HG02870 (cell line): Measurements from ENCODE around the gene CPLANE2.
"Not testable (repeated sequence)": the region's sequence is repeated elsewhere in the genome, so short reads cannot be mapped to it uniquely, and the experiment has no call there.

Experiments used
- ATAC-seq: cut with Tn5 transposase; IDR thresholded peaks from one replicate; pipeline ENCODE4 v1.9.1; 2021; ENCODE audit warnings: mild to moderate bottlenecking, moderate library complexity; ENCODE audit not compliant: unreplicated experiment

The CPLANE2 gene

GRCh38 chr1:16231331-16232315, 5.4 kb downstream of the CPLANE2 start:
- no peak for ATAC-seq

DNA sequence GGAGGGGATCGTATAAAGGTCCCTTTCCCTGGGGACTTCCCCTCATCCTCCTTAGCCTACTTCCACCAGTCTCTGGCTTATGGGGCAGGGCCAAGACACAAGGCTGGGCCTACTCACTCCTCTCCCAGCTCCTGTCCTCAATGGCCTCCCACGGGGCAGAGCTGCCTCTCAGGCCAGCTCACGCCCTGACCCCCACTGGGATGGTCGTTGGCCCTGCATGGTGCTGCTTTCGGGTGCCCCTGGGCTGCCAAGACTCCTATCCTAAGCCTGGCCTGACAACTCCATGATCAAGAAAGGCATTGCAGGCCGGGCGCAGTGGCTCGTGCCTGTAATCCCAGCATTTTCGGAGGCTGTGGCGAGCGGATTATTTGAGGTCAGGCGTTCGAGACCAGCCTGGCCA, 6.2 kb downstream of the CPLANE2 start:
- ATAC-seq: no peak

DNA sequence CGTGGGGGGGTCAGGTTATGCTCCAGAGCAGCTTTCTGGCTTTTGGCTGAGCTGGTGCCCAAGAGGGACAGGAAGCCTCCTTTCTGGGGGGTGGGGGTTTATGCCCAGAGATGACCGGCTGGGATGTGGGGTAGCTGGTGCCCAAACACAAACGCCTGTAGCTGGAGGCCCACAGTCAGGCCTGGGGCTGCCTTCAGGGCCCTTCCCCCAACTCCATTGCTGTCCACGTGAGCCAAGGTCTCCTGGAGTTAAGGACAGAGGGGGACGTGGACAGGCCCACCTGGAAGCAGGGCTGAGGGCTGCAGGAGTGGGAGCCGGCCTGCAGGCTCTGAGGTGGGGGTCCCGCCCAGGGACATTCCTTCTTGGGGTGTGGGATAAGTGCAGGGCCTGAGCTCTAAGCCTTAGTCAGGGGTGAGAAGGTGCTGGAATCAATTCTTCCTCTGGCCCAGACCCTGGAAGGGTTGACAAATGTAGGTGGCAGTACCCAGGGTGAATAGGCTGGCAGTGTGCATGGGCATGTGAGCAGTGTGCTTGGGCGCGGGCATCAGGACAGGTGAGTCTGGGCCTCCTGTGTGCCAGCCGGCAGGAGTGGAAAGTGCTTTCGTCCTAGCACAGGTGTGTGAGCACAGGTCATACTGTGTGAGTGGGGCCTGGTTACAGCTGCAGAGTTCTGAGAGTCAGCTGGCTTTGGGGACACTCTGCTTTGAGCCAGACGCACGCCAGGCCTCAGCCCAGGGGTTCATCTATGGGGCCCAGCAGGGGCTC, 6.8 kb downstream of the CPLANE2 start:
- no peak for ATAC-seq

GRCh38 chr1:16226490-16227179, 10.3 kb downstream of the CPLANE2 start:
- ATAC-seq: no peak

DNA sequence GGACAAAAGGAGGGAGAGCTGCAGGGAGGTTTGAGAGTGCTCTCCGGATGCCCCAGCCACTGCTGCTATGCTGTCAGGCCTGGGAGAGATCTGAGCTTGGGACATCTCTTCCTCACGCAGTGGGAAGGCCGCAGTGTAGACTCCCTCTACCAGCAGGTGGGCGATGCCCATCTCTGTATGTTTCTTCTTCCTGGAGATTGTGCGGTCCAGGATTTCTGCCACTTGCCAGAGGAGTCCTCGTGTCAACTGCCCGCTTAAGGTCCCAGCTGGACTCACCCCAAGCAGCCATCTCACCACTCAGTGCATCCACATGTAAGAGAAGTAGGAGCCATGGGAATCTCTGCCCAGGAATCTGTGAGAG, 10.9 kb downstream of the CPLANE2 start:
- no peak for ATAC-seq

DNA sequence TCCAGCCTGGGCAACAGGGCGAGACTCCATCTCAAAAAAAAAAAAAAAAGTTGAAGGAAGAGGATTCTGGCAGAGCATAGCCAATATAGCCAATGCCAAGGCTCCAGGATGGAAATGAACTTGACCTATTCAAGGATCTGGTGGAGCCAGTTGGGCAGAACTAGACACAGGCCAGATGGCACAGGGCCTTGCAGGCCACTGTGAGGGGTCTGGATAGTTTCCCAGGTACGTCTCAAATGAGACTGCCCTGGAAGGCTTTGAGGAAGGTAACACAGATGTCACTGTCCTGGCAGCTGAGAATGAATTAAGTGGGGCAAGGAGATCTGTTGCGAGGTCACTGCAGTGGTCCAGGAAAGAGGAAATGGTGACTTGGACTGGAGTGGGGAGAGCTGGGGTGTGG, 12.5 kb downstream of the CPLANE2 start:
- no peak for ATAC-seq

- not testable (repeated sequence) for ATAC-seq
Observed at GRCh38 chr1:16222716-16223115, 14.3 kb downstream of the CPLANE2 start.

- ATAC-seq: no peak
Observed at GRCh38 chr1:16221499-16221898, 15.5 kb downstream of the CPLANE2 start.

- ATAC-seq: no peak
Observed at GRCh38 chr1:16219968-16220500, 16.9 kb downstream of the CPLANE2 start.

- no peak for ATAC-seq
Observed at GRCh38 chr1:16218674-16219071, 18.3 kb downstream of the CPLANE2 start.

GRCh38 chr1:16218014-16218673, 18.8 kb downstream of the CPLANE2 start:
- no peak for ATAC-seq

- peak; percentile 88 for ATAC-seq
Observed at GRCh38 chr1:16217061-16217785, 19.8 kb downstream of the CPLANE2 start.

DNA sequence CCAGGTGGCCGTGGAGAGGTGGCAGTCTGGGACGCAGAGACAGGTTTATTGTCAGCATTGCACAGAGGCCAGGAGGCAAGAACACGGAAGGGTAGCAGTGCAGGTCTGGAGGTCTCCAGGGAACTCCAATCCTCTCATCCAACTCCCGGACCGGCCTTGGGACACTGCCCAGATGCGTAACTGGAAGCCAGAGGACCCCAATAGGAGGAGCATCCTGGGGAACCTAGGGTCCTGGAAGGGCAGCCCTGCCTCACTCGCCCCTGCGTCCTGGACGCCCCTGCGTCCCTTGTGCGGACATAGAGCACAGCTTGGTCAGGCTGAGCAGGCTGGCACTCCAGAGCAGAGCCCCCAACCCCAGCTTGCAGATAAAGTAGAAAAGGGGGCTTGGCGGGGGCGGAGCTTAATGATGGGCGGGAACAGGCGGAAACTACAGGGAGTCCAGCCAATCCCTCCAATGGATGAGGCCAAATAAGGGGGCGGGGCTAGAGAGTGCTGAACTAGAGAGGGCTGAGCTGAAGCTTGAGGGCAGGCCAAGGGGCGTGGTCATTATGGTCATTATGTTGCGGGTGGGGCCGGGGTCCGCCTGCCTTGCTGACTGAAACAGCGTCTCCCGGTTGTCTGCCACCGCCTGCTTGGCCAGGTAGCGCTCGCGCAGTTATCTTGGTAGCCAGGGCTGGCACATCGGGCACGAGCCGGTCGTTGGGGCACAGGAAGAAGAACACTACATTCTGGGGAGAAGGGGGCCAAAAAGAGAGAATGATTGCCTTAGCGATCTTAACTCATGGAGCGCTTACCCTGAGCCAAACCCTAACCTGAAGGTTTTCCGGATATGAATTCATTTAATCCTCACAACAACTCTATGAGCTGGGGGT, 20.9 kb downstream of the CPLANE2 start:
- ATAC-seq: no peak

DNA sequence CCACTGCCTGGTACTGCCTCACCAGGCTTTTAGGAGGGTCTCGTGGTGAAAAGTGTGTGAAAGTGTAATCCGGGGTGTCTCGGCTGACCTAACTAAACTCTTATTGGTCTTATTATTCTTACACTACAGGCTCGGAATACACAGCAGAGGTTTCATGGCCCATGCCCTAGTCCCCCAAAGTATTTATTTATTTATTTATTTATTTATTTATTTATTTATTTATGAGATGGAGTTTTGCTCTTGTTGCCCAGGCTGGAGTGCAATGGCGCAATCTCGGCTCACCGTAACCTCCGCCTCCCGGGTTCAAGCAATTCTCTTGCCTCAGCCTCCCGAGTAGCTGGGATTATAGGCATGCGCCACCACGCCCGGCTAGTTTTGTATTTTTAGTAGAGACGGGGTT, 21.7 kb downstream of the CPLANE2 start:
- ATAC-seq: not testable (repeated sequence)

GRCh38 chr1:16213544-16213943, 23.4 kb downstream of the CPLANE2 start:
- ATAC-seq: not testable (repeated sequence)

GRCh38 chr1:16213013-16213412, 24.0 kb downstream of the CPLANE2 start:
- no peak for ATAC-seq

DNA sequence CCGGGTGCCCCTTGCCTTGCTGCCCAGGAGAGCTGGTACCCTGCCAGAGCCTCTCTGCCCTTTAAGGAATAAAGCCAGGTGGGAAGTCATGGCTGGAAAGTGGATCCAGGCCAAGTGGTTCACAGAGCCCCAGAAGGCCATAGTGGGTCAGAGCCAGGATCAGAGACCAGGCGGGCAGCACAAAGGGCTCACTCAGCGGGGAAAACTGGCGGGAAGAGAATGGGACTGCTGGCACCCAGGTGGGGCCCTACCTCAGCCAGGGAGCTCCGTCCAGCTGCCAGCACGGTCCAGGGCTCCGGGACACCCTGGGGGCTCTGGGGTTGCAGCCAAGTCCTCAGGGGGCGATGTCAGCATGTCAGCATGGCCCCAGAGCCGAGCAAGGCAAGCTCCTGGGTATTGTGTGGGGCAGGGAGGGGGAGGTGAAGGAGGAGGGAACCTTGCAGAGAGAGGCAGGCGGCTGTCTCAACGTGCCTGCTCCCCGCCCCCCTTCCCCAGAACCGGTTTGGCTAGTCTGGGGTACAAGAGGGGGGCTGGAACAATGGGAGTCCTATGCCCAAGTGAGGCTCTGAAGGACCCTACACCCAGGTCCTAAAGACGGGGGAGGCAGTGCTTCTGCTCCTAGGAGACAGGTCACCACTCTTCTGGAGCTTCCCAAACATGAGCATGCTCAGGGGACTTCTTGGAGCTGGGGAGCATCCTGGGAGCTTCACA, 24.6 kb downstream of the CPLANE2 start, which contains the start of gene ARHGEF19:
Gene ARHGEF19, minus strand, starts transcription at position 402 of the 711 bp plus-strand sequence. CDS start 3,598 bp downstream, outside the sequence.
- no peak for ATAC-seq

- ATAC-seq: no peak
Observed at GRCh38 chr1:16211824-16212223, 25.2 kb downstream of the CPLANE2 start.
